GM18519 (cell line): ENCODE measurements around the gene RAD51B.
A peak's percentile ranks its signal among the peaks of the same experiment; 100 is the strongest.

ENCODE experiments used
- ATAC-seq: cut with Tn5 transposase; IDR thresholded peaks from one replicate; pipeline ENCODE4 v1.9.1; 2021; ENCODE audit warnings: mild to moderate bottlenecking, moderate library complexity; ENCODE audit not compliant: unreplicated experiment, low FRiP score

The RAD51B gene

GRCh38 chr14:68727315-68728047 lies 907.9 kb downstream of the RAD51B start:
- ATAC-seq = no peak

DNA sequence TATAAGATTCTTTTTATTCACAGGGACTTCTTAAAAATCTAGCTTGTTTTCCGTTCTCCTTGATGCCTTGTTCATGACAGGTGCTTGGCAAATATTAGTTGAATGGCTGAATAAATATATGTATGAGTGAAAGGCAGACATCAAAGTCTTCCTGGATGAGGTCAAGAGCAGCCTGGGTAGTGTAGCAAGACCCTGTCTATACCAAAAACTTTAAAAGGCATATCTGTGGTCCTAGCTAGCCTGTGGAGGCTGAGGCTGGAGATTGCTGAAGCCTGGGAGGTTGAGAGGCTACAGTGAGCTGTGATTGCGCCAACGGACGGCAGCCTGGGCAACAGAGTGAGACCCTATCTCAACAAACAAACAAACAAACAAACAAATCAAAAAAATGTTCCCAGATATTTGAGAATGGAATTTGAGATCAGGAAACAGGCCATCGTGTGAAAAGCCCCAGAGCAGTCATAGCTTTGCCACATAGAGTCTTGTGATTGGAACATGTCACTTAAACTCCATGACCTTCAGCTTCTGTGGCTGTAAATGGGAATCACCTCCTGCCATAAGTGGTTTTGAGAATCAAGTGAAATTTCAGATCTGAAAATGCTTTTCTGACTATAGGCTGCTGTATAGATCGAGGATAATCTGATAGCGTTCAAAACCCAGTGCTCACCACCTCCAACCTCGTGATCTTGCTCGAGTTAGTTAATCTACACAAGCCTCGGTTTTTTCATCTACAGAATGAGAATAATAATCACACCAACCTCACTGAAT lies 908.9 kb downstream of the RAD51B start:
- no peak for ATAC-seq

GRCh38 chr14:68729556-68729955 lies 910.0 kb downstream of the RAD51B start:
- no peak for ATAC-seq

GRCh38 chr14:68730348-68730747 lies 910.8 kb downstream of the RAD51B start:
- no peak for ATAC-seq

DNA sequence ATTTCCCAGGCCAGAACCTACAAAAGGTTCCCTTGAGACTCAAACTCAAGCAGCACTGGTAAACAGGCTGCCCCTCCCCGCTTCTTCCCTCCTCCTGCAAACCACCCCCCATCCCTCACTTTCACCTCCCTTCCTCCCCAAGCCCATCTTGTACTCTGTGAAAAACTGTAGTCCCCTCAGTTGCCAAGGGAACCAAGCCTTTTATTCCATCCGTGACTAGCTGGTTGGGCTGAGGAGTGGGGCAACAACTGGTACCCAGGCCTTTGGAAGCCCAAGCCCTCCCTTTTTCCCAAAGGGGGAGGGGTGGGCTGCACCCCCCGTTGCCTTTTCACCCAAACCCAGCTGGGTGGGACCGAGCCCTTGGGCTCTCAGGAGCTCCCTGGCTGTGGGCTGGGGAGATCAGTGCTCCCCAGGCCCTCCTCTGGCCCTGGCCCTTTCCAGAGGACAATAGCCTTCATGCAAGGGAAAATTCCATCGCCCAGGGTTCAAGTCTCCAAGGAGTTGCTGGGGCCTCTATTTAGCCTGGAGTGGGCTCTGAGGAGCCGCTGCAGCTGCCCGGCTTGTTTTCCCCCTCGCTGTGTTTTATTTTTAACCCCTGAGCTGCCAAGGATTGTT lies 911.3 kb downstream of the RAD51B start:
- no peak for ATAC-seq

- ATAC-seq = no peak
Measured at GRCh38 chr14:68733086-68733914, 913.7 kb downstream of the RAD51B start.

- ATAC-seq = no peak
Measured at GRCh38 chr14:68734231-68734732, 914.7 kb downstream of the RAD51B start.

DNA sequence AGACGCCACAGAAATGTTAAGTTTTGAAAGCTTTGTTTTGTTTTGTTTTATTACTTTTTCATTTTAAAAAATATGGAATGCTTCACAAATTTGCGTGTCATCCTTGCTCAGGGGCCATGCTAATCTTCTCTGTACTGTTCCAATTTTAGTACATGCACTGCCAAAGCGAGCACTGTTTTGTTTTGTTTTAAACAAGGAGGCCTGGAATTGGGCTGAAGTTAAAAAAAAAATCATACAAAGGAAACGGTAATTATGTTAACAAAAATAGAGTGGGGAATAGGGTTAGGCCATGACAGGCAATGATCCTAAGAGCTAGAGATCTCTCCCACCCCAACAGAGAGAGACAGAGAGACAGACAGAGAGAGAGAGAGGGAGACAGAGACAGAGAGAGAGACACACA lies 916.3 kb downstream of the RAD51B start:
- ATAC-seq = no peak

DNA sequence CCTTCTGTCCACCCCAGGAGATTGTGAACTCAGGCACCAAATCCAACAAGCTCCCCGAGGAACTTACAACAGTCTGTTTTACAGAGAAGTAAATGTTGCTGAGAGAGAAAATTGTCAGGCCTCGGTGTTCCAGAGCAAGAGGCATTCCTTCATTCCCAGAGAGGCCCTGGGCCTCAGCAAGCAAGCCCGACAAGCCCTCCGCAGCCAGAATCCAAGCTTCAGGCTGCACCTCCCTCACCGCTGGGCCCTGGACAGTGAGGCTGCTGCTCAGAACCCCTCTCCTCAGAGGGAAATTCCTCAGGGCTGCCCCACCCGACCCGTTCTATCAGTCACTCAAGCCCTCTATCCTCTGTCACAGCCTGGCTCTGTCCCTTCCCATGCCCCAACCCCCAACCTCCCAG lies 916.9 kb downstream of the RAD51B start:
- ATAC-seq = no peak

- ATAC-seq = no peak
Measured at GRCh38 chr14:68737086-68737485, 917.5 kb downstream of the RAD51B start.

DNA sequence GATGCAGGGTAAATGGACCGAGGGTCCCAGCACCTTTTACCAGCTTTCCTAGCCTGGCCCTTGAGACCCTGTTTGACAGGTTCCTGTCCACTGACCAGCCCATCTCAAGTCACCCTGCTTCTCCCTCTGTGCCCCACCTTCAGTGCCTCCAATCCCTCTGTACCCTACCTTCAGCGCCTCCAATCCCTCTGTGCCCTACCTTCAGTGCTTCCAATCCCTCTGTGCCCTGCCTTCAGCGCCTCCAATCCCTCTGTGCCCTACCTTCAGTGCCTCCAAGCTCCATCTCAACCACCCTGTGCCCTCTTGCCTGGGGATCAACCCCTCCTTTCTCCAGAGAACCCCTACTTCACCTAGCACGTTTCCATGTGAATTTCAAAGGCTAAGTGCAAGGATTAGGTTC lies 919.0 kb downstream of the RAD51B start:
- no peak for ATAC-seq

DNA sequence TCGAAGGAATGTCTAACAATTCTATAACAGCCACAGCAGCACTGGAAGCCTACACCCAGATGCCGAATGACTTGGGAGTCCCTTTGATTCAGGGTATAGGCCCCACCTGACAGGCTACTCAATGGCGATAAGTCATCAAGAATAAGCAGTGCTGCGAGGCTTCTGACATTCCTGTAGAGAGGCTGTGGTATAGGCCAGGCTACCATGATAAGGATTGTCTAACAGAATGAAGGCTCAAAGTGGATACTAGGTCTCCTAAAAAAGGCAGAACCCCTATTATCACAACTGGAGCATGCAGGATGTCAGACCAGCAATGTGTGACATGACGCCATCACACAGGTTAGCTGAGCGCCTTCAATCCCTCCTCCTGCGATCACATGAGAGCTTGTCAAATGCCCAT lies 920.1 kb downstream of the RAD51B start:
- ATAC-seq = no peak

- ATAC-seq = no peak
Measured at GRCh38 chr14:68740788-68741476, 921.4 kb downstream of the RAD51B start.

DNA sequence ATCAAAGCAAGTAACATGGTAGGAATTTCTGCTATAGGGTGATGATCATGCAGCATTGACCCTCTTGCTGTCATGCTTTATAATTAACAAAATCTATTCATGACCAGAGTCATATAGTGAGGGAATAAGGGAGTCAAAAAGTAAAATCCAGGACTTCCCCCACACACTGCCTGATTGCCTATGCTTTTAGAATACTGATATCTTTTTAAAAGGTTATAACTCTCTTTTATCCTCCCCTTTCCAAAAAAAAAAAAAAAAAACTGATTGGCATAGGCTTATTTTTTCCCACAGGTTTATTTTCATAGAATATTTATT lies 921.9 kb downstream of the RAD51B start:
- ATAC-seq = no peak

GRCh38 chr14:68741839-68742470 lies 922.4 kb downstream of the RAD51B start:
- ATAC-seq = peak; percentile 70

DNA sequence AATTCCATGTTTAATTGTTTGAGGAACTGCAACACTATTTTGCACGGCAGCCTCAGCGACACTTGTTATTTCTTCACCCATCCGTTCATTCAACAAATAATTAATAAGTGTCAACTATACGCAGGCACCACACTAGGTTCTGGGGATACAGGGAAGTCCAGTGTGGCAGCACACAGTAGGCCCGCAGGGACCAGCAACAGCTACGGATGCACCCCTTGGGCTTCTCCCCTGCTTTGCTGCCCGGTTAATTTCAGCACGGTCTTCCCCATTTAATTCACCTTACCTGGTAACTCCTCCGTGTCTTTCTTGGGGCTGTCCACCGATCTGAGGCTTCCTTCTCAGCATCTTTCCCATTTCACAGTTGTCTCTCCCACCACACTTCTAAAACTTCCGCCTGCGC lies 925.0 kb downstream of the RAD51B start:
- no peak for ATAC-seq

- no peak for ATAC-seq
Measured at GRCh38 chr14:68747393-68747792, 927.8 kb downstream of the RAD51B start.

- no peak for ATAC-seq
Measured at GRCh38 chr14:68748260-68748659, 928.7 kb downstream of the RAD51B start.

DNA sequence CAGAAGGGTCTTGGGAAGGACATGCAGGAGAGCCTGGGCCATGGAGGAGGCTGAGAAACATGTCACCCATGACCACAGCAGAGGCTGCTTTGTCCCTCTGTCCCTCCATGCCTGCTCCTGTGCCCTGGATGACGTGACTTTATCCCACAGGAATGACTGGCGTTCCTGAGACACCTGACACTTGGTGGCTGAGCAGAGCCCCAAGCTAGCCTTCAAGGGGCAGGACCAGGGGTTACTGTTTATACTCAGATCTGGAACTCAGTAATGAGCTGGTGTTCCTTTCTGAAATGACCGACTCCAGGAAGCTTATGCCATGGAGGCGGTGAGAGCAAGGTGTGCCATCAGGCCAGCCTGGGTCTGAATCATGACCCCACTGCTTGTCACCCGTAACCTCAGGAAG lies 929.1 kb downstream of the RAD51B start:
- ATAC-seq = no peak
